ENCODE data around the gene TOX2. TPM values are rescaled to one million over a fixed set of nuclear protein-coding genes. Genes with fewer than 3 reads are reported as not detected.

Gene TOX2
- total RNA-seq, 1 experiment from 2014 or later = 85.4 TPM

GRCh38 chr20:43995645-43996044 is 81.0 kb downstream of the TOX2 start:
- intact Hi-C loops (cut with micrococcal nuclease; ENCODE audit: unreplicated experiment) = no loop called here
- Histone ChIP-seq H3K27me3 (ENCODE audit: control insufficient read depth, insufficient read depth, low read length) (no peaks in the 10 kb centered on the region), H3K4me1 (ENCODE audit: control insufficient read depth, insufficient read depth, low read length) (no peaks in the 10 kb centered on the region), H3K9me3 (ENCODE audit: control insufficient read depth, insufficient read depth, low read depth, low read length) (no peaks in the 10 kb centered on the region), H3K4me3 (ENCODE audit: low read depth in 2 of 2, low read length in 2 of 2) (no peak overlapping the region), H3K36me3 (ENCODE audit: control insufficient read depth, insufficient read depth, low read length) (no peaks in the 10 kb centered on the region), H3K27ac (ENCODE audit: low read length) (no peak overlapping the region)
- CTCF ChIA-PET = interaction anchor here (0.7 kb wide), 1 partner anchor 10 kb away, joined by 3 read pairs; no protein-coding TSS in a partner anchor
- BruUV-seq (replicated peaks) = no TSS peak
- POLR2A ChIA-PET = no interaction called here
- DNase-seq (ENCODE audit: low read depth, low spot score) (no peak), ATAC-seq (no peak)
- TF ChIP-seq TCF7L2 (IDR thresholded peaks at IDR 0.05; ENCODE audit: low read depth, low read length) = no peak
- no peak for TF ChIP-seq CTCF (IDR thresholded peaks at IDR 0.05)
- no peak for TF ChIP-seq SIN3A (IDR thresholded peaks at IDR 0.05; ENCODE audit: borderline replicate concordance, insufficient read depth, low read depth, low read length)
- in situ Hi-C loops (cut with HindIII; ENCODE audit: low pct_unique_long_range_greater_than_20kb, low sequenced_read_pairs) = no loop called here

- Histone ChIP-seq H3K27me3 (ENCODE audit: control insufficient read depth, insufficient read depth, low read length) (no peaks in the 10 kb centered on the region), H3K4me1 (ENCODE audit: control insufficient read depth, insufficient read depth, low read length) (no peaks in the 10 kb centered on the region), H3K36me3 (ENCODE audit: control insufficient read depth, insufficient read depth, low read length) (no peaks in the 10 kb centered on the region), H3K27ac (ENCODE audit: low read length) (no peak overlapping the region), H3K9me3 (ENCODE audit: control insufficient read depth, insufficient read depth, low read depth, low read length) (no peaks in the 10 kb centered on the region), H3K4me3 (ENCODE audit: low read depth in 2 of 2, low read length in 2 of 2) (no peak overlapping the region)
- ATAC-seq (no peak), DNase-seq (ENCODE audit: low read depth, low spot score) (no peak)
- intact Hi-C loops (cut with micrococcal nuclease; ENCODE audit: unreplicated experiment) = no loop called here
- no TSS peak for BruUV-seq (replicated peaks)
- ChIA-PET CTCF (no interaction called here), POLR2A (no interaction called here)
- TF ChIP-seq POLR2AphosphoS5 (IDR thresholded peaks at IDR 0.05; ENCODE audit: low read depth, low read length) = no peak
- TF ChIP-seq SIN3A (IDR thresholded peaks at IDR 0.05; ENCODE audit: borderline replicate concordance, insufficient read depth, low read depth, low read length) = no peak
- no peak for TF ChIP-seq REST (IDR thresholded peaks at IDR 0.05; ENCODE audit: insufficient read depth in 1 of 2, low read depth in 2 of 2, low read length in 1 of 2)
- no peak for TF ChIP-seq TCF7L2 (IDR thresholded peaks at IDR 0.05; ENCODE audit: low read depth, low read length)
- no peak for TF ChIP-seq CTCF (IDR thresholded peaks at IDR 0.05)
- in situ Hi-C loops (cut with HindIII; ENCODE audit: low pct_unique_long_range_greater_than_20kb, low sequenced_read_pairs) = no loop called here
Measured at GRCh38 chr20:43996240-43996930, 81.7 kb downstream of the TOX2 start.

Measured in Panc1 (cell line).